ENCODE measurements around the gene ADGRB3.
"Not testable (repeated sequence)": the region's sequence is repeated elsewhere in the genome, so short reads cannot be mapped to it uniquely, and the experiment has no call there.

DNA sequence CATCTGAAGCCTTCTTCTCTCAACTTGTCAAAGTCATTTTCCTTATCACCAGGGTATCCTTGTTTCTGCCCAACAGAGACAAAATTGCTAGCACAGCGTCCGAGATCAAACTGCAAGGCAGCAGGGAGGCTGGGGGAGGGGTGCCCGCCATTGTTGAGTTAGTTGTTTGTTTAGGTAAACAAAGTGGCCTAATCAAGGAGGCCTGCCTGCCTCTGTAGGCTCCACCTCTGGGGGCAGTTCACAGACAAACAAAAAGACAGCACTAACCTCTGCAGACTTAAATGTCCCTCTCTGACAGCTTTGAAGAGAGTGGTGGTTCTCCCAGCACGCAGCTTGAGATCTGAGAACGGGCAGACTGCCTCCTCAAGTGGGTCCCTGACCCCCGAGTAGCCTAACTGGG lies 155.0 kb downstream of the ADGRB3 start:
- TF ChIP-seq, protein P1, sequence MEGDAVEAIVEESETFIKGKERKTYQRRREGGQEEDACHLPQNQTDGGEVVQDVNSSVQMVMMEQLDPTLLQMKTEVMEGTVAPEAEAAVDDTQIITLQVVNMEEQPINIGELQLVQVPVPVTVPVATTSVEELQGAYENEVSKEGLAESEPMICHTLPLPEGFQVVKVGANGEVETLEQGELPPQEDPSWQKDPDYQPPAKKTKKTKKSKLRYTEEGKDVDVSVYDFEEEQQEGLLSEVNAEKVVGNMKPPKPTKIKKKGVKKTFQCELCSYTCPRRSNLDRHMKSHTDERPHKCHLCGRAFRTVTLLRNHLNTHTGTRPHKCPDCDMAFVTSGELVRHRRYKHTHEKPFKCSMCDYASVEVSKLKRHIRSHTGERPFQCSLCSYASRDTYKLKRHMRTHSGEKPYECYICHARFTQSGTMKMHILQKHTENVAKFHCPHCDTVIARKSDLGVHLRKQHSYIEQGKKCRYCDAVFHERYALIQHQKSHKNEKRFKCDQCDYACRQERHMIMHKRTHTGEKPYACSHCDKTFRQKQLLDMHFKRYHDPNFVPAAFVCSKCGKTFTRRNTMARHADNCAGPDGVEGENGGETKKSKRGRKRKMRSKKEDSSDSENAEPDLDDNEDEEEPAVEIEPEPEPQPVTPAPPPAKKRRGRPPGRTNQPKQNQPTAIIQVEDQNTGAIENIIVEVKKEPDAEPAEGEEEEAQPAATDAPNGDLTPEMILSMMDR (IDR thresholded peaks at IDR 0.05): not testable (repeated sequence)
- TF ChIP-seq, protein P2, sequence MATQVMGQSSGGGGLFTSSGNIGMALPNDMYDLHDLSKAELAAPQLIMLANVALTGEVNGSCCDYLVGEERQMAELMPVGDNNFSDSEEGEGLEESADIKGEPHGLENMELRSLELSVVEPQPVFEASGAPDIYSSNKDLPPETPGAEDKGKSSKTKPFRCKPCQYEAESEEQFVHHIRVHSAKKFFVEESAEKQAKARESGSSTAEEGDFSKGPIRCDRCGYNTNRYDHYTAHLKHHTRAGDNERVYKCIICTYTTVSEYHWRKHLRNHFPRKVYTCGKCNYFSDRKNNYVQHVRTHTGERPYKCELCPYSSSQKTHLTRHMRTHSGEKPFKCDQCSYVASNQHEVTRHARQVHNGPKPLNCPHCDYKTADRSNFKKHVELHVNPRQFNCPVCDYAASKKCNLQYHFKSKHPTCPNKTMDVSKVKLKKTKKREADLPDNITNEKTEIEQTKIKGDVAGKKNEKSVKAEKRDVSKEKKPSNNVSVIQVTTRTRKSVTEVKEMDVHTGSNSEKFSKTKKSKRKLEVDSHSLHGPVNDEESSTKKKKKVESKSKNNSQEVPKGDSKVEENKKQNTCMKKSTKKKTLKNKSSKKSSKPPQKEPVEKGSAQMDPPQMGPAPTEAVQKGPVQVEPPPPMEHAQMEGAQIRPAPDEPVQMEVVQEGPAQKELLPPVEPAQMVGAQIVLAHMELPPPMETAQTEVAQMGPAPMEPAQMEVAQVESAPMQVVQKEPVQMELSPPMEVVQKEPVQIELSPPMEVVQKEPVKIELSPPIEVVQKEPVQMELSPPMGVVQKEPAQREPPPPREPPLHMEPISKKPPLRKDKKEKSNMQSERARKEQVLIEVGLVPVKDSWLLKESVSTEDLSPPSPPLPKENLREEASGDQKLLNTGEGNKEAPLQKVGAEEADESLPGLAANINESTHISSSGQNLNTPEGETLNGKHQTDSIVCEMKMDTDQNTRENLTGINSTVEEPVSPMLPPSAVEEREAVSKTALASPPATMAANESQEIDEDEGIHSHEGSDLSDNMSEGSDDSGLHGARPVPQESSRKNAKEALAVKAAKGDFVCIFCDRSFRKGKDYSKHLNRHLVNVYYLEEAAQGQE (IDR thresholded peaks at IDR 0.05): not testable (repeated sequence)
- not testable (repeated sequence) for TF ChIP-seq KDM1A (IDR thresholded peaks at IDR 0.05; ENCODE audit: low read depth); EP300 (IDR thresholded peaks at IDR 0.05); CHD4 (IDR thresholded peaks at IDR 0.05; ENCODE audit: borderline replicate concordance); SMC3 (IDR thresholded peaks at IDR 0.05); POLR2A (IDR thresholded peaks at IDR 0.05; ENCODE audit: low read length); JUN (IDR thresholded peaks at IDR 0.05); MYC (IDR thresholded peaks at IDR 0.05; ENCODE audit: borderline replicate concordance, low read length); CBX8 (IDR thresholded peaks at IDR 0.05)
- TF ChIP-seq, protein P3, sequence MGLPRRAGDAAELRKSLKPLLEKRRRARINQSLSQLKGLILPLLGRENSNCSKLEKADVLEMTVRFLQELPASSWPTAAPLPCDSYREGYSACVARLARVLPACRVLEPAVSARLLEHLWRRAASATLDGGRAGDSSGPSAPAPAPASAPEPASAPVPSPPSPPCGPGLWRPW (IDR thresholded peaks at IDR 0.05): not testable (repeated sequence)

Data from A549 (cell line).